GM06990 (cell line): ENCODE data around the gene PRSS27.
"Not testable (repeated sequence)": the region's sequence is repeated elsewhere in the genome, so short reads cannot be mapped to it uniquely, and the experiment has no call there.

ENCODE experiments used
- DNase-seq: peaks from one replicate; pipeline ENCODE4 v3.0.0-alpha.2; 2011; ENCODE audit not compliant: insufficient read length; ENCODE audit errors: extremely low read depth
- H3K27me3 ChIP-seq: replicated peaks from 2 replicates; pipeline ENCODE4 v1.6.0; 2011; ENCODE audit warnings: low read length; ENCODE audit not compliant: control insufficient read depth, insufficient read depth
- H3K36me3 ChIP-seq: 2 replicates; pipeline ENCODE4 v1.5.1; 2011; ENCODE audit warnings: low read length; ENCODE audit not compliant: control insufficient read depth, insufficient read depth
- H3K4me3 ChIP-seq: replicated peaks from 2 replicates; pipeline ENCODE4 v1.5.1; 2011; ENCODE audit warnings: low read depth, mild to moderate bottlenecking, control low read depth, low read length
- CTCF ChIP-seq: IDR thresholded peaks from 2 replicates; pipeline ENCODE4 v1.5.1; 2011; ENCODE audit warnings: low read length, control low read depth, mild to moderate bottlenecking, inconsistent platforms; ENCODE audit not compliant: insufficient read depth, poor library complexity, severe bottlenecking

PRSS27 gene

GRCh38 chr16:2728034-2728433 is 8.0 kb upstream of the PRSS27 start:
- no peak for TF ChIP-seq CTCF
- Histone ChIP-seq H3K4me3 (no peak overlapping the region), H3K36me3 (no peaks in the 10 kb centered on the region), H3K27me3 (no peaks in the 10 kb centered on the region; the same call in 1 of the 2 replicates)
- DNase-seq = no peak

DNA sequence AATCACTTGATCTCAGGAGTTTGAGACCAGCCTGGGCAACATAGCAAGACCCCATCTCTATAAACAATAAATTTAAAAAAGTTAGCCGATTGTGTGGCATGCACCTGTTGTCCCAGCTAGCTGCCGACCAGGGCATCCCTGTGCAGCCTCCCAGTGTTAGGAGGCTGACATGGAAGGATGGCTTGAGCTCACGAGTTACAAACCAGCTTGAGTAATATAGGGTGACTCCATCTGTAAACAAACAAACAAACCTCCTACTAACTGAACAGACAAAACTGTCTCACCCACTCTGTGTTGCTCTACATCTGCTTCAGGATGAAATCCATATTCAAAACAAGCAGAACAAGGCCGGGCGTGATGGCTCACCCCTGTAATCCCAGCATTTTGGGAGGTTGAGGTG is 6.9 kb upstream of the PRSS27 start:
- no peak for TF ChIP-seq CTCF
- no peaks in the 10 kb centered on the region; the same call in 1 of the 2 replicates for H3K27me3 ChIP-seq
- H3K36me3 ChIP-seq = no peaks in the 10 kb centered on the region
- no peak for DNase-seq
- no peak overlapping the region for H3K4me3 ChIP-seq

DNA sequence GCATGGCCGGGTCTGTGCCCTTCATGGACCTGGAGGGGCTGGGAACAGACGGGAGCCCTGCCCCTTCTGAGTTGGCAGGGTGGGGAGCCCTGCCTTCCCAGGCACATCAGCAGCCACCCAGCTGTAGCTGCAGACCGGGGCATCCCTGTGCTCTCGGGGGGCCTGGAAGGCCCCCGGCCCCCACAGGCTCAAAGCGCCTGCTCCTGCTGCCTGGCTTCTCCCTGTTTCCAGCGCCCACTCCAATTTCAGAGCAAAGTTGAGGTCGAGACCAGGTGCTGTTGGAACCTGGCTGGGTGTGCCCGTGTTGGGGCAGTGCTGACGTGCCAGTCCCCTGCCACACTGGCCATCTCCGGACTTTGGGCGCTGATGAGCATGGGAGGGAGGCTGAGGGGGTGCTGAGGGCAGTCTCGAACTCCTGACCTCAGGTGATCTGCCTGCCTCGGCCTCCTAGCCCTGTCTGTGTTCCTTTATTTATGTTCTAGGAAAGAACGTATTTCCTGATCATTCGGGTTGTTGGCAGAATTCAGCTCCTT is 4.9 kb upstream of the PRSS27 start:
- no peak for DNase-seq
- no peaks in the 10 kb centered on the region for H3K36me3 ChIP-seq
- H3K4me3 ChIP-seq = no peak overlapping the region
- no peaks in the 10 kb centered on the region; the same call in 1 of the 2 replicates for H3K27me3 ChIP-seq
- TF ChIP-seq CTCF = no peak

DNA sequence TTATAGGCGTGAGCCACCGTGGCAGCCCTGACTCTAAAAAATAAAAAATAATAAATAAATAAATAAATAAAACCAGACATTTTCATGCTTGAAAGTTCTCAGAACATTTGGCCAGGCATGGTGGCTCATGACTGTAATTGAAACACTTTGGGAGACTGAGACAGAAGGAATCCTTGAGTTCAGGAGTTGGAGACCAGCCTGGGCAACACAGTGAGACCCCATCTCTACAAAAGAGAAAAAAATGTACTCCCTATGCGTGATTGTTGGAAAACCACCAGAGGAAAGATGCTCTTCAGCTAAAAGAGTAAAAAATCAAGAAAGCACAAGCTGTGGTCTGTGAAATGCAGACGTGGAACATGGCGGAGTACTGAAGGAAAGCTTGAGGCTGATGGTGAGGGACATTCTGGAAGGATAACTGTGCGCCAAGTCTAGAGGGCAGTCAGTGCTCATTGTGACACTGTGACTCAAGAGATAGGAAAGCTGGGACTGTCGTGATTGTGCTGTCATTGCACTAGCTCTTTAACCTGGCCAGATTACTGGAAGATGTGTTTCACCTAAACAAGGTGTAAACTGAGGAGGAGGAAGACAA is 4.2 kb upstream of the PRSS27 start:
- no peak for TF ChIP-seq CTCF
- no peak overlapping the region for H3K4me3 ChIP-seq
- H3K36me3 ChIP-seq = no peaks in the 10 kb centered on the region
- DNase-seq = no peak
- H3K27me3 ChIP-seq = no peaks in the 10 kb centered on the region; the same call in 1 of the 2 replicates

DNA sequence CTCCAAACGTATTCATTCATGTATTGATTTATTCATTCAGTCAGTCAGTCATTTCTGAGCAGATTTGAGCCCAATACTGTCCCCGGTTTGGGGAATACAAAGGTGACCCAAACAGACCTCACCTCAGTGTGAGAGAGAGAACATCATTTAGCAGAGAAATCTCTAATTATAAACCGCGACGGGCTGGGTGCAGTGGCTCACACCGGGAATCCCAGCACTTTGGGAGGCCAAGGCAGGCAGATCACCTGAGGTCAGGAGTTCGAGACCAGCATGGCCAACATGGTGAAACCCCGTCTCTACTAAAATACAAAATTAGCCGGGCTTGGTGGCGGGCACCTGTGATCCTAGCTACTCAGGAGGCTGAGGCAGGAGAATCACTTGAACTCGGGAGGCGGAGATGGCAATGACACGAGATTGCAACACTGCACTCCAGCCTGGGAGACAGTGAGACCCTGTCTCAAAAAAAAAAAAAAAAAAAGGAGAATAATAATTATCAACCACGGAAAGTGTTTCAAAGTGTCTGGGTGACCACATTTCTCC is 1.7 kb upstream of the PRSS27 start:
- peak overlapping the region; percentile 63 for H3K4me3 ChIP-seq
- H3K36me3 ChIP-seq, DNase-seq, H3K27me3 ChIP-seq: not testable (repeated sequence)

DNA sequence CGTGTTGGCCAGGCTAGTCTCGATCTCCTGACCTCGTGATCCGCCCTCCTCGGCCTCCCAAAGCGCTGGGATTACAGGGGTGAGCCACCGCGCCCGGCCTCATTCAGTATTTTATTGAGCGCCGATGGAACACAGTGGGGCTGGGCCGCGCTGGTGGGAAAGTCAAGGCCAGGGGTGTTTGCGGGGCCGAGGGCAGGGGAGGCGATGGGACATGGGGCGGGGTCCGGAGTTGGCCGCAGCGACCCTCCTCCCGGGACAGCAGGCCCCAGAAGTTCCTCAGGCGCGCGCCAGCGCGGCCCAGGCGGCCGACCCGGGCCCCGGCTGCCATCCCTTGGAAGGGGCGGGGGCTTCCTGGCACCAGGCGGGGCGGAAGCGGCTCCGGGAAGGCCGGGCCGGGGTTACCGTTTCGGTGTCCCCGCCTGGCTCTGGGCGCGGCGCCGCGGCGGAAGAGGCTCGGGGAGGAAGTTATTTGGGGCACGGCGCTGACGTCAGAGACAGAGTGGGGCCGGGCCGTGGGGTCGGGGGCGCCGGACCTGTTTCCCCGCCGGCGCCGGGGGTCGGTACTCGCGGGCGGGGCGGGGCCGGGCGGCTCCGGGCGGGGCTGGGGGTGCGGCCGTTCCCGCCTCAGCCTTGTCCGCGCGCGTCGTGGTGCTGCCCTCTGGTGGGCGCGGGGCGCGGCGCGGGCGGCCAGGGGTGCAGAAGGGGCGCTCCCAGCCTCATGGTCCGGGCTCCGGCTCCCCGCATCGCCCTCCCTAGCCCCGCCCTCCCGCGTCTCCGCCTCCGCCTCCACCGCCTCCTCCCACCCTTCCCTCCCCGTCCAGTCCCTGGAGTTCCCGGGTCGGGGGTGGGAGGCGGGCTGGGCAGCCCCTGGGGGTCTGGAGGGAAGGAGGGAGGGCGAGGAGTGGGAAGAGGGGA is 952 bp upstream of the PRSS27 start:
- H3K4me3 ChIP-seq = peak overlapping the region; percentile 63
- no peaks in the 10 kb centered on the region for H3K36me3 ChIP-seq
- TF ChIP-seq CTCF = no peak
- no peaks in the 10 kb centered on the region; the same call in 1 of the 2 replicates for H3K27me3 ChIP-seq
- peak; percentile 93 for DNase-seq
